Heart left ventricle (tissue), 13 donors: ENCODE results near the gene HTRA3.

Experiments used
- CTCF ChIP-seq, 12 donors: fragments of 200-600 bp; sonication (generic) in 4 of 12; IDR thresholded peaks; one replicate each; pipeline versions ENCODE4 v1.5.0 to v1.8.0; 2018 to 2022; ENCODE audit warnings: antibody characterized with exemption in 12 of 12, mild to moderate bottlenecking in 5 of 12
- POLR2A ChIP-seq, 2 donors: fragments of 450-650 bp; IDR thresholded peaks; one replicate each; pipeline ENCODE4 v1.6.1; 2017; ENCODE audit warnings: antibody characterized with exemption in 2 of 2, mild to moderate bottlenecking in 2 of 2, moderate library complexity in 2 of 2
- donor health status: ischemic (EF 13 %, LVEDD 7.1; RV severe dilation, severe dysfunction).
- donor health status: DM: no; HTN: yes; CAD: no.
- donor health status: DM: no; HTN: no; CAD: no.
- donor health status: ischemic (EF 25% LVEDD 6.9; RV normal size, moderate dysfunction).
- donor health status: ischemic (EF 25% LVEDD 5.7; RV mildly dilated, moderate dysfunction).
- donor health status: ischemic (EF 35%, LVEDD 5.7; RV mildly dilated, moderate dysfunction).
- donor health status: nonischemic (EF 11% LVEDD 7.7; RV severe dilation, severe dysfunction).
- donor health status: DM: yes; HTN: yes; CAD: no.
- donor health status: PGD.
- donor health status: ischemic (EF 29% LVEDD 5.4; RV normal size, mild dysfunction).
- donor health status: nonischemic (EF 23%, LVEDD 6.1; RV moderate dilation, normal function).

DNA sequence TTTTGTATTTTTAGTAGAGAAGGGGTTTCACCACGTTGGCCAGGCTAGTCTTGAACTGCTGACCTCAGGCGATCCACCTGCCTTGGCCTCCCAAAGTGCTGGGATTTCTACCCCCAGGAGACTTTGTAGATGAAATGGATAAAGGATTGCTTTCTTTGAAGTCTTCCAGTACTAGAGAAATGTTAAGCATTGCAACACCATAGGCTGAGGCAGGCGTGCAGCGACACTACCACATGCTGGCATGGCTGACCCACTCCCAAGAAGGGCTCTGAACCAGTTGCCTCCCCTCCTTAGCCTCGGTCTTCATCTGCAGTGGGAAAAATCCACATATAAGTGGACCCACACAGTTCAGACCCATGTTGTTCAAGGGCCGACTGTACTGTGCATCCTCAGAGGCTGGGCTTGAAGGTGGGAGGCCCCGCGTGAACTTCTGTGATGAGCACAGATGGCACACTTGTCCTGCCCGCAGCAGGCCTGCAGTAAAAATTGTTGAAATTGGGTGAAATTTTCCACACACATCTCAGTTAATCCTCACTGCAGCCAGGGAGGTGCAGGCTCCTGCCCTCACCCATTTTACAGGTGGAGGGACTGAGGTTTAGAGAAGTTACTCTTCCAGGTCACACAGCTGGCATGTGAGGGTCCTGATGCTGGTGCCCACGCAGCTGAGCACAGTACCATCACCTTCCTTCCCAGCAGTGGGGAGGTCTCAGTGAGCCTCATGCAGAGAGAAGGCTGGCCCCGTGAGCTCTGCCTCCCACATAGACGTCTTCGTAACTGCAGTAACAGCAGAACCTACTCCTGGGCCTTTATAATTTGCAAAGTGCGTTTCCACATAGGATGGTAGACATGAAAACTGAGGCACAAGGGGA lies 35.5 kb downstream of the HTRA3 start:
- no peak for TF ChIP-seq CTCF (IDR thresholded peaks at IDR 0.05)
- no peak for TF ChIP-seq POLR2A (IDR thresholded peaks at IDR 0.05)
